K562 (cell line): Measurements from ENCODE around the gene BCAS4. TPM values are rescaled to one million over a fixed set of nuclear protein-coding genes. Genes with fewer than 3 reads are reported as not detected.

ENCODE experiments used
- ATAC-seq: fragments of 200-7000 bp; cut with Tn5 transposase; 3 replicates; pipeline ENCODE4 v1.9.1; 2020; ENCODE audit warnings: moderate library complexity
- BruUV-seq: library from RNA; stranded (reverse); fragments of 400-500 nt; replicated peaks from 2 replicates; lab custom pipeline; 2021; lab: Mats Ljungman, UMichigan
- CTCF ChIA-PET: fragments of 300-600 bp; formaldehyde crosslinking; extraction: SDS; loops from one replicate; lab custom pipeline; 2021; ENCODE audit warnings: low intra/inter-chr PET ratio; lab: Yijun Ruan, JAX
- POLR2A ChIA-PET: fragments of 300-600, 350-650 bp; sonication (Branson Sonifier 250); formaldehyde crosslinking; extraction: SDS; loops from one replicate; lab custom pipeline; 2021; ENCODE audit warnings: antibody characterized with exemption, inconsistent platforms; lab: Yijun Ruan, JAX
- DNase-seq, 4 experiments: peaks; one replicate each; pipeline versions ENCODE4 v3.0.0 to v3.0.0-alpha.2; 2011 to 2018; ENCODE audit warnings: low spot score in 3 of 4, mixed read lengths in 3 of 4; ENCODE audit errors: extremely low read depth in 1 of 4
- FAIRE-seq: peaks from 2 replicates; lab custom pipeline; 2011; peaks lifted over from hg19 to GRCh38; lab: Jason Lieb, UNC
- H2AFZ ChIP-seq: 2 replicates; pipeline ENCODE4 v1.6.0; 2011; ENCODE audit warnings: low read depth, low read length, control low read depth, inconsistent platforms
- H3K27ac ChIP-seq: fragments of 200-600 bp; 3 replicates; pipeline ENCODE4 v1.8.0; 2011; ENCODE audit warnings: low read depth, mild to moderate bottlenecking, control low read depth, inconsistent platforms, low read length, moderate library complexity, mixed read lengths; ENCODE audit errors: extremely low read depth
- H3K27me3 ChIP-seq, 2 experiments: fragments of 300-600 bp in 1 of 2; 2 replicates in 1 of 2; 3 replicates in 1 of 2; pipeline versions ENCODE4 v1.6.0 to v1.8.0; 2011; ENCODE audit warnings: inconsistent platforms in 2 of 2, low read length in 2 of 2, mild to moderate bottlenecking in 1 of 2, mixed read lengths in 1 of 2, moderate library complexity in 1 of 2; ENCODE audit not compliant: control insufficient read depth in 2 of 2, insufficient read depth in 2 of 2
- H3K36me3 ChIP-seq: fragments of 300-600 bp; 3 replicates; pipeline ENCODE4 v1.8.0; 2011; ENCODE audit warnings: mild to moderate bottlenecking, low read length, inconsistent platforms; ENCODE audit not compliant: control insufficient read depth, insufficient read depth
- H3K4me1 ChIP-seq, 2 experiments: fragments of 200-600 bp in 1 of 2; replicated peaks in 1 of 2; 2 replicates in 1 of 2; 3 replicates in 1 of 2; pipeline versions ENCODE4 v1.5.1 to v1.8.0; 2011; ENCODE audit warnings: inconsistent platforms in 2 of 2, low read length in 2 of 2, mild to moderate bottlenecking in 1 of 2, mixed read lengths in 1 of 2, moderate library complexity in 1 of 2; ENCODE audit not compliant: control insufficient read depth in 2 of 2, insufficient read depth in 2 of 2
- H3K4me2 ChIP-seq: 2 replicates; pipeline ENCODE4 v1.6.1; 2011; ENCODE audit warnings: low read length, control low read depth, inconsistent platforms, mixed read lengths; ENCODE audit not compliant: insufficient read depth
- H3K4me3 ChIP-seq: fragments of 200-600 bp; sonication (generic), shearing (Covaris generic); 2 replicates; pipeline ENCODE4 v1.5.1; 2016; ENCODE audit warnings: control low read depth, inconsistent platforms
- H3K79me2 ChIP-seq: fragments of 200-600 bp; 3 replicates; pipeline ENCODE4 v1.8.0; 2011; ENCODE audit warnings: low read length, inconsistent platforms; ENCODE audit not compliant: control insufficient read depth, insufficient read depth
- H3K9ac ChIP-seq, 2 experiments: 2 replicates each; pipeline versions ENCODE4 v1.6.0 to v1.6.1; 2011; ENCODE audit warnings: low read depth in 2 of 2, low read length in 2 of 2, control low read depth in 1 of 2, inconsistent platforms in 1 of 2, mild to moderate bottlenecking in 1 of 2, mixed read lengths in 1 of 2; ENCODE audit not compliant: insufficient read depth in 1 of 2
- H3K9me1 ChIP-seq: one replicate; pipeline ENCODE4 v1.6.0; 2011; ENCODE audit warnings: inconsistent platforms, mild to moderate bottlenecking, low read length, moderate library complexity; ENCODE audit not compliant: control insufficient read depth, insufficient read depth
- H3K9me3 ChIP-seq: replicated peaks from 2 replicates; pipeline ENCODE4 v1.5.1; 2011; ENCODE audit warnings: low read depth, low read length, inconsistent platforms; ENCODE audit not compliant: control insufficient read depth, insufficient read depth
- H4K20me1 ChIP-seq: replicated peaks from 2 replicates; pipeline ENCODE4 v1.6.1; 2011; ENCODE audit warnings: low read length, inconsistent platforms, mixed read lengths; ENCODE audit not compliant: control insufficient read depth, insufficient read depth
- GABPA ChIP-seq: fragments of 200-800 bp; sonication (Bioruptor generic); conservative IDR thresholded peaks from 2 replicates; pipeline ENCODE4 v1.6.1; 2016; ENCODE audit warnings: low read depth, missing genetic modification characterization, missing compliant biosample characterization
- GABPB1 ChIP-seq: sonication (generic); formaldehyde crosslinking; IDR thresholded peaks from 2 replicates; pipeline ENCODE4 v1.8.0; 2022; ENCODE audit warnings: mild to moderate bottlenecking, missing genetic modification reagents
- HNRNPH1 ChIP-seq: fragments of 200-400 bp; formaldehyde crosslinking; optimal IDR thresholded peaks from 2 replicates; pipeline ENCODE3; 2017; ENCODE audit warnings: low read depth, mild to moderate bottlenecking, low read length, moderate library complexity
- KAT8 ChIP-seq: fragments of 450-650 bp; IDR thresholded peaks from 2 replicates; pipeline ENCODE4 v1.6.1; 2016; ENCODE audit warnings: low read depth, mild to moderate bottlenecking
- PPARD ChIP-seq: fragments of 250-450 bp; sonication (Bioruptor Pico); IDR thresholded peaks from 2 replicates; pipeline ENCODE4 v1.8.0; 2022; ENCODE audit warnings: inconsistent platforms, mild to moderate bottlenecking, moderate library complexity
- SIRT6 ChIP-seq: IDR thresholded peaks from one replicate; pipeline ENCODE4 v1.6.1; 2012; ENCODE audit warnings: low read depth, mild to moderate bottlenecking, control low read depth, inconsistent platforms, low read length, moderate library complexity
- SMAD4 ChIP-seq: fragments of 250-450 bp; sonication (Bioruptor Pico); conservative IDR thresholded peaks from 2 replicates; pipeline ENCODE4 v1.8.0; 2021; ENCODE audit warnings: inconsistent platforms, mild to moderate bottlenecking, moderate library complexity
- SRSF1 ChIP-seq: fragments of 200-400 bp; formaldehyde crosslinking; IDR thresholded peaks from 2 replicates; pipeline ENCODE4 v1.6.1; 2017; ENCODE audit warnings: mild to moderate bottlenecking, low read depth, low read length, moderate library complexity
- WGBS: fragments of 100-300 bp; shearing (Covaris generic); methylation state at CpG from one replicate; pipeline ENCODE4 v1.1.6; 2016; ENCODE audit warnings: low coverage, mixed read lengths; ENCODE audit not compliant: insufficient coverage; ENCODE audit errors: missing lambda C conversion rate; 5-methylcytosine and 5-hydroxymethylcytosine counted together
- in situ Hi-C: fragments of 300-500 bp; cut with MboI; formaldehyde crosslinking; loops from 4 replicates; pipeline ENCODE4 v1.15.0; 2018; ENCODE audit warnings: inconsistent platforms, mixed read lengths
- intact Hi-C: fragments of 100-400 bp; cut with micrococcal nuclease; formaldehyde crosslinking; loops from 2 replicates; pipeline ENCODE4 v1.14.2; 2022
- polyA plus RNA-seq, 8 experiments: library from polyadenylated mRNA; depleted of rRNA in 4 of 8; stranded (reverse) in 5 of 8; unstranded in 3 of 8; fragments of >200 nt; fragmentation: Nextera tagmentation in 2 of 8; fragmentation: Illumina TruSeq in 1 of 8; extraction: Ambion mirVana in 2 of 8; extraction: Trizol in 1 of 8; gene quantifications; 2 replicates each; pipeline versions ENCODE4 v1.2.1 to v1.2.3, GENCODE V29; 2011 to 2014; ENCODE audit warnings: inconsistent platforms in 1 of 8, missing spikeins in 1 of 8
- total RNA-seq, 7 experiments: library from RNA; depleted of rRNA in 6 of 7; stranded (reverse); fragments of >200 nt in 6 of 7; fragmentation: Illumina TruSeq in 2 of 7; extraction: Trizol in 2 of 7; gene quantifications; 2 replicates each; pipeline versions ENCODE4 v1.2.1 to v1.2.3, GENCODE V29; 2011 to 2021; ENCODE audit warnings: low replicate concordance in 1 of 7
- TF ChIP-seq, protein P1 (sequence below): fragments of 450-650 bp; IDR thresholded peaks from 2 replicates; pipeline ENCODE4 v1.6.1; 2017; ENCODE audit warnings: antibody characterized with exemption

The BCAS4 gene
- total and polyA plus RNA-seq, 9 of the 15 experiments (the other 6 are each of a cell fraction or from before 2014, with no cell fraction given), result 0.15 to 2.3 (median 0.47) TPM

DNA sequence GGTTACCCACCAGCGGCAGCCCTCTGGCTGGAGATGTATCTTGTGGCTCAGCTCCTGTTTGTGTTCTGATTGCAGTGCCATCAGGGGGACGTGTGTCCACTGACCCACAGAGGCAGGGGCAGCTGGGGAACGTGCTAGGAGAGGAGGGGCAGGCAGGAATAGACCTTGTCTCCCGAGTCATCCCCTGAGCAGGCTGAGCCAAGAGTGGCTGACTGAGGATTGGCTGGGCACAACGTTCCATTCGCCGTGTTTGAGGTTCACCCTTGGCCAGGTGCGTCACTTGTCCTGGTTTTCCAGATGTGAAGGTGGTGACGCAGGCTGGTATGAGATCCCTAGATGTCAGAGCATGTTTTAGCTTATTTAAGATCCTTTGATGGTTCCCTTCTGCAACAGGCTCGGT is 78.7 kb downstream of the BCAS4 start:
- ChIA-PET POLR2A (interaction anchor here (0.6 to 1.5 kb wide), 5 partner anchors 8 to 367 kb away, joined by 3 read pairs; no protein-coding TSS in a partner anchor), CTCF (no interaction called here)
- no peaks in the 10 kb centered on the region for H3K9me3 ChIP-seq
- in situ Hi-C loops (no loop called here), intact Hi-C loops (no loop called here)
- no peaks in the 10 kb centered on the region for H3K36me3 ChIP-seq
- no peaks in the 10 kb centered on the region for H3K9me1 ChIP-seq
- peak overlapping the region in 1 of 2 experiments; percentile 45; a peak in 1 of 4 replicates for H3K9ac ChIP-seq
- no peak overlapping the region for H3K27ac ChIP-seq
- ATAC-seq, result no peak
- no peak overlapping the region for H3K4me3 ChIP-seq
- peaks cover 0 to 16% of the 10 kb centered on the region in 2 experiments; a peak in 2 of 5 replicates for H3K4me1 ChIP-seq
- no peaks in the 10 kb centered on the region for H3K27me3 ChIP-seq
- no peak for FAIRE-seq
- no peak overlapping the region for H2AFZ ChIP-seq
- no peak for DNase-seq
- 39% methylated on average over 10 of the region's 10 CpGs for WGBS
- H4K20me1 ChIP-seq, result 0 out of 2 replicates have a peak, but pooled peaks cover 4% of the 10 kb centered on the region
- no peak overlapping the region for H3K4me2 ChIP-seq
- BruUV-seq, result no TSS peak
- no peak for TF ChIP-seq HNRNPH1
- TF ChIP-seq SIRT6, result no peak
- TF ChIP-seq SMAD4 (CRISPR knock-in tag), result no peak
- TF ChIP-seq GABPB1 (CRISPR knock-in tag), result no peak
- TF ChIP-seq PPARD, result no peak
- TF ChIP-seq KAT8, result no peak
- no peak for TF ChIP-seq SRSF1
- TF ChIP-seq, protein P1, sequence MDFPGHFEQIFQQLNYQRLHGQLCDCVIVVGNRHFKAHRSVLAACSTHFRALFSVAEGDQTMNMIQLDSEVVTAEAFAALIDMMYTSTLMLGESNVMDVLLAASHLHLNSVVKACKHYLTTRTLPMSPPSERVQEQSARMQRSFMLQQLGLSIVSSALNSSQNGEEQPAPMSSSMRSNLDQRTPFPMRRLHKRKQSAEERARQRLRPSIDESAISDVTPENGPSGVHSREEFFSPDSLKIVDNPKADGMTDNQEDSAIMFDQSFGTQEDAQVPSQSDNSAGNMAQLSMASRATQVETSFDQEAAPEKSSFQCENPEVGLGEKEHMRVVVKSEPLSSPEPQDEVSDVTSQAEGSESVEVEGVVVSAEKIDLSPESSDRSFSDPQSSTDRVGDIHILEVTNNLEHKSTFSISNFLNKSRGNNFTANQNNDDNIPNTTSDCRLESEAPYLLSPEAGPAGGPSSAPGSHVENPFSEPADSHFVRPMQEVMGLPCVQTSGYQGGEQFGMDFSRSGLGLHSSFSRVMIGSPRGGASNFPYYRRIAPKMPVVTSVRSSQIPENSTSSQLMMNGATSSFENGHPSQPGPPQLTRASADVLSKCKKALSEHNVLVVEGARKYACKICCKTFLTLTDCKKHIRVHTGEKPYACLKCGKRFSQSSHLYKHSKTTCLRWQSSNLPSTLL, result no peak
- TF ChIP-seq GABPA, result no peak
- H3K79me2 ChIP-seq, result no peaks in the 10 kb centered on the region
